GM12878 (cell line): ENCODE measurements around the gene ZCCHC24. TPM values are rescaled to one million over a fixed set of nuclear protein-coding genes. Genes with fewer than 3 reads are reported as not detected.

Source experiments
- ATAC-seq: fragments of 200-7000 bp; cut with Tn5 transposase; 3 replicates; pipeline ENCODE4 v1.9.1; 2020; ENCODE audit warnings: mild to moderate bottlenecking, moderate library complexity
- BruUV-seq: library from RNA; stranded (reverse); fragments of 400-500 nt; replicated peaks from 2 replicates; lab custom pipeline; 2021; lab: Mats Ljungman, UMichigan
- CTCF ChIA-PET: fragments of 300-600 bp; sonication (Branson Sonifier 250); formaldehyde crosslinking; extraction: SDS; loops from one replicate; lab custom pipeline; 2021; ENCODE audit warnings: inconsistent platforms; lab: Yijun Ruan, JAX
- POLR2A ChIA-PET: fragments of 350-600 bp; formaldehyde crosslinking; extraction: SDS; loops from one replicate; lab custom pipeline; 2021; ENCODE audit warnings: inconsistent platforms; lab: Charles Lee
- RAD21 ChIA-PET: fragments of 300-600 bp; sonication (Branson Sonifier 250); formaldehyde crosslinking; loops from one replicate; lab custom pipeline; 2023; ENCODE audit warnings: antibody characterized with exemption; ENCODE audit not compliant: unreplicated experiment; lab: Charles Lee
- SMC1A ChIA-PET: fragments of 300-600 bp; sonication (Branson Sonifier 250); formaldehyde crosslinking; loops from one replicate; lab custom pipeline; 2023; ENCODE audit not compliant: unreplicated experiment, uncharacterized antibody; lab: Charles Lee
- DNase-seq: peaks from one replicate; pipeline ENCODE4 v3.0.0-alpha.2; 2011; ENCODE audit warnings: low read depth, low spot score
- FAIRE-seq: peaks from 3 replicates; lab custom pipeline; 2011; peaks lifted over from hg19 to GRCh38; lab: Jason Lieb, UNC
- H2AFZ ChIP-seq: 2 replicates; pipeline ENCODE4 v1.6.0; 2011; ENCODE audit warnings: low read depth, low read length, control low read depth; ENCODE audit not compliant: control insufficient read depth
- H3K27ac ChIP-seq: 2 replicates; pipeline ENCODE4 v1.5.1; 2011; ENCODE audit warnings: control low read depth; ENCODE audit not compliant: control insufficient read depth, insufficient read depth
- H3K27me3 ChIP-seq, 2 experiments: replicated peaks in 1 of 2; 2 replicates each; pipeline versions ENCODE4 v1.6.0 to v1.6.1; 2011; ENCODE audit warnings: low read length in 1 of 2; ENCODE audit not compliant: control insufficient read depth in 2 of 2, insufficient read depth in 2 of 2
- H3K36me3 ChIP-seq, 2 experiments: 2 replicates each; pipeline ENCODE4 v1.5.1; 2011; ENCODE audit warnings: low read length in 1 of 2; ENCODE audit not compliant: control insufficient read depth in 2 of 2, insufficient read depth in 2 of 2
- H3K4me1 ChIP-seq: 2 replicates; pipeline ENCODE4 v1.6.1; 2011; ENCODE audit warnings: mild to moderate bottlenecking, low read length, moderate library complexity, mixed read lengths; ENCODE audit not compliant: control insufficient read depth, insufficient read depth
- H3K4me2 ChIP-seq: 2 replicates; pipeline ENCODE4 v1.6.0; 2011; ENCODE audit warnings: control low read depth; ENCODE audit not compliant: control insufficient read depth, insufficient read depth
- H3K4me3 ChIP-seq: fragments of 200-600 bp; sonication (generic); 2 replicates; pipeline ENCODE4 v1.5.1; 2016
- H3K79me2 ChIP-seq: 2 replicates; pipeline ENCODE4 v1.6.0; 2011; ENCODE audit warnings: low read length; ENCODE audit not compliant: control insufficient read depth, insufficient read depth
- H3K9ac ChIP-seq: 2 replicates; pipeline ENCODE4 v1.8.0; 2011; ENCODE audit warnings: low read length, control low read depth, mixed read lengths; ENCODE audit not compliant: control insufficient read depth, insufficient read depth
- H3K9me3 ChIP-seq: replicated peaks from 3 replicates; pipeline ENCODE4 v1.5.1; 2011; ENCODE audit warnings: mild to moderate bottlenecking, low read length; ENCODE audit not compliant: control insufficient read depth, insufficient read depth
- H4K20me1 ChIP-seq: 2 replicates; pipeline ENCODE4 v1.6.0; 2011; ENCODE audit not compliant: control insufficient read depth, insufficient read depth
- BMI1 ChIP-seq: fragments of 450-650 bp; IDR thresholded peaks from 2 replicates; pipeline ENCODE4 v1.6.1; 2016; ENCODE audit warnings: mild to moderate bottlenecking, moderate library complexity, borderline replicate concordance
- CHD1 ChIP-seq: IDR thresholded peaks from 2 replicates; pipeline ENCODE4 v1.6.1; 2012; ENCODE audit warnings: low read depth, low read length, improper control_type of control experiment
- HCFC1 ChIP-seq: fragments of 150-350 bp; IDR thresholded peaks from 2 replicates; pipeline ENCODE4 v1.6.1; 2014; ENCODE audit warnings: low read length
- HDAC2 ChIP-seq: fragments of 200-600 bp; sonication (generic); IDR thresholded peaks from 2 replicates; pipeline ENCODE4 v1.6.1; 2017
- HDAC6 ChIP-seq: fragments of 200-600 bp; sonication (generic); IDR thresholded peaks from one replicate; pipeline ENCODE4 v1.8.0; 2017; ENCODE audit warnings: antibody characterized with exemption; ENCODE audit not compliant: unreplicated experiment
- MTA3 ChIP-seq: IDR thresholded peaks from 2 replicates; pipeline ENCODE4 v1.6.1; 2012; ENCODE audit warnings: low read length, inconsistent platforms, borderline replicate concordance
- NFXL1 ChIP-seq: fragments of 450-650 bp; IDR thresholded peaks from 2 replicates; pipeline ENCODE4 v1.6.1; 2017; ENCODE audit warnings: antibody characterized with exemption, mild to moderate bottlenecking, borderline replicate concordance
- NFYB ChIP-seq: IDR thresholded peaks from 2 replicates; pipeline ENCODE4 v1.6.1; 2011; ENCODE audit warnings: low read depth, mild to moderate bottlenecking, low read length, improper control_type of control experiment, moderate library complexity; ENCODE audit not compliant: insufficient read depth
- NR2C2 ChIP-seq: IDR thresholded peaks from 2 replicates; pipeline ENCODE4 v1.6.1; 2011; ENCODE audit warnings: borderline replicate concordance, low read depth; ENCODE audit not compliant: control insufficient read depth, insufficient read length
- POLR2AphosphoS2 ChIP-seq: IDR thresholded peaks from 2 replicates; pipeline ENCODE4 v1.6.1; 2011; ENCODE audit warnings: low read depth, mild to moderate bottlenecking, low read length, improper control_type of control experiment, moderate library complexity
- SPI1 ChIP-seq: IDR thresholded peaks from 2 replicates; pipeline ENCODE4 v1.6.1; 2011; ENCODE audit warnings: low read depth, mild to moderate bottlenecking, low read length, moderate library complexity, borderline replicate concordance; ENCODE audit not compliant: insufficient read depth
- STAT1 ChIP-seq: fragments of 450-650 bp; conservative IDR thresholded peaks from 2 replicates; pipeline ENCODE4 v1.6.1; 2014; ENCODE audit warnings: antibody characterized with exemption, mild to moderate bottlenecking
- TBL1XR1 ChIP-seq: IDR thresholded peaks from 2 replicates; pipeline ENCODE4 v1.6.1; 2012; ENCODE audit warnings: low read depth, low read length, improper control_type of control experiment
- ZBED1 ChIP-seq: IDR thresholded peaks from 2 replicates; pipeline ENCODE4 v1.6.1; 2016; ENCODE audit warnings: borderline replicate concordance
- ZNF207 ChIP-seq: fragments of 450-650 bp; IDR thresholded peaks from 2 replicates; pipeline ENCODE4 v1.6.1; 2014; ENCODE audit warnings: antibody characterized with exemption, mild to moderate bottlenecking, borderline replicate concordance
- WGBS: methylation state at CpG from one replicate; pipeline ENCODE4 v1.1.6; 2016; ENCODE audit warnings: low lambda C conversion rate; ENCODE audit not compliant: insufficient replicate concordance, insufficient coverage; ENCODE audit errors: missing lambda C conversion rate; 5-methylcytosine and 5-hydroxymethylcytosine counted together
- in situ Hi-C: fragments of 300-500 bp; cut with MboI; formaldehyde crosslinking; loops from 9 replicates; pipeline ENCODE4 v1.14.3; 2018; ENCODE audit warnings: mixed read lengths
- intact Hi-C: fragments of 100-400 bp; cut with micrococcal nuclease; formaldehyde crosslinking; loops from one replicate; pipeline ENCODE4 v1.14.2; 2022; ENCODE audit not compliant: unreplicated experiment
- polyA plus RNA-seq, 11 experiments: library from polyadenylated mRNA; depleted of rRNA in 4 of 11; unstranded in 6 of 11; stranded (reverse) in 5 of 11; fragments of >200 nt; fragmentation: Nextera tagmentation in 4 of 11; fragmentation: Illumina TruSeq in 1 of 11; extraction: Ambion mirVana in 4 of 11; extraction: Trizol in 1 of 11; gene quantifications; 1 replicate in 1 of 11; 2 replicates in 10 of 11; pipeline versions ENCODE4 v1.2.1 to v1.2.3, GENCODE V29; 2011 to 2016; ENCODE audit warnings: inconsistent platforms in 2 of 11, missing spikeins in 2 of 11, low read depth in 1 of 11
- total RNA-seq, 4 experiments: library from RNA; depleted of rRNA in 3 of 4; stranded (reverse); fragments of >200 nt in 3 of 4; fragmentation: Illumina TruSeq in 1 of 4; extraction: Trizol in 1 of 4; gene quantifications; 2 replicates each; pipeline versions ENCODE4 v1.2.1 to v1.2.3, GENCODE V29; 2013 to 2021
- TF ChIP-seq, protein P1 (sequence below): IDR thresholded peaks from 2 replicates; pipeline ENCODE4 v1.6.1; 2012; ENCODE audit warnings: low read depth, low read length, improper control_type of control experiment

Gene ZCCHC24
- total and polyA plus RNA-seq, 10 of the 15 experiments (the other 5 are each of a cell fraction or from before 2014, with no cell fraction given), result 0.02 to 0.62 (median 0.04) TPM; not detected in 4

- no peak overlapping the region for H3K27ac ChIP-seq
- ATAC-seq (no peak), DNase-seq (no peak), FAIRE-seq (no peak)
- no TSS peak for BruUV-seq
- no peak overlapping the region for H3K4me3 ChIP-seq
- H4K20me1 ChIP-seq, result no peaks in the 10 kb centered on the region
- peaks cover 2 to 3% of the 10 kb centered on the region in 2 experiments; a peak in 2 of 4 replicates for H3K27me3 ChIP-seq
- POLR2A ChIA-PET, result interaction anchor here (0.6 kb wide), 1 partner anchor 552 kb away, joined by 6 read pairs; no protein-coding TSS in a partner anchor
- H3K36me3 ChIP-seq, result no peaks in the 10 kb centered on the region
- in situ Hi-C loops (no loop called here), intact Hi-C loops (no loop called here)
- TF ChIP-seq NFYB (no peak), HDAC2 (no peak), NFXL1 (no peak), STAT1 (no peak), SPI1 (no peak), BMI1 (no peak)
- no peaks in the 10 kb centered on the region for H3K9me3 ChIP-seq
- WGBS, result 48% methylated on average over 14 of the region's 14 CpGs
- CTCF ChIA-PET, result interaction anchor here (1.9 kb wide), 1 partner anchor 13 kb away, joined by 4 read pairs; no protein-coding TSS in a partner anchor
- H3K79me2 ChIP-seq, result no peaks in the 10 kb centered on the region
- RAD21 ChIA-PET, result no interaction called here
- no peak overlapping the region for H3K9ac ChIP-seq
- H2AFZ ChIP-seq, result no peak overlapping the region
- SMC1A ChIA-PET, result interaction anchor here (0.6 kb wide), 1 partner anchor 40 kb away, joined by 3 read pairs; no protein-coding TSS in a partner anchor
- H3K4me2 ChIP-seq, result no peak overlapping the region
- peaks cover 18% of the 10 kb centered on the region for H3K4me1 ChIP-seq
These were observed 3.0 kb downstream of the ZCCHC24 start for GRCh38 chr10:79442171-79443040.

DNA sequence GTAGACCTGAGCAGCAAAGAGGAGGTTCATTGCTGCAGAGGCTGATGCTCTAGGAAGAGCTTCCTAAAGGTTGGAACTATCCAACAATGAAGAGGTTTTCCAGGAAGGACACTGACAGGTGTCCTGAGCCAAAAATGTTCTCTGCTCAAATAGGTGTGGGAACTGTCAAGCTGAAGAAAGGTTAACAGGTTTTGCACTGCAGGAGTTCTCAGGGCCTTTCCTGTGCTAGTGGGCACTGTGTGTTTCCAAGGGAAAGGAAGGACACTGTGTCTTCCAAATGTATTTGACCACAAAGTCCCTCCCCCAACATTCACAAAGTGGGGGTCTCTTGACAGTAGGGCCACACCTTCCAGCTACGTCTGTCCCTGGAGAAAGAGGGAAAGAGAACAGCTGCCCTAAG, 4.0 kb downstream of the ZCCHC24 start:
- H3K9ac ChIP-seq, result no peak overlapping the region
- intact Hi-C loops, result no loop called here
- no peak overlapping the region for H3K4me3 ChIP-seq
- no peaks in the 10 kb centered on the region for H4K20me1 ChIP-seq
- H3K4me2 ChIP-seq, result no peak overlapping the region
- in situ Hi-C loops, result no loop called here
- ChIA-PET RAD21 (no interaction called here), POLR2A (no interaction called here), SMC1A (no interaction called here), CTCF (interaction anchor here (1.9 kb wide), 1 partner anchor 14 kb away, joined by 4 read pairs; no protein-coding TSS in a partner anchor)
- no peak overlapping the region for H2AFZ ChIP-seq
- no peaks in the 10 kb centered on the region for H3K79me2 ChIP-seq
- 13% methylated on average over 1 of the region's 1 CpG for WGBS
- H3K9me3 ChIP-seq, result no peaks in the 10 kb centered on the region
- H3K27me3 ChIP-seq, result peaks cover 0 to 2% of the 10 kb centered on the region in 2 experiments; a peak in 2 of 4 replicates
- BruUV-seq, result no TSS peak
- ATAC-seq, result no peak
- no peak overlapping the region for H3K27ac ChIP-seq
- H3K4me1 ChIP-seq, result peaks cover 18% of the 10 kb centered on the region
- no peak for FAIRE-seq
- H3K36me3 ChIP-seq, result no peaks in the 10 kb centered on the region
- DNase-seq, result no peak
- no peak for TF ChIP-seq HCFC1
- no peak for TF ChIP-seq MTA3
- no peak for TF ChIP-seq ZNF207
- TF ChIP-seq ZBED1, result no peak
- no peak for TF ChIP-seq TBL1XR1
- TF ChIP-seq, protein P1, sequence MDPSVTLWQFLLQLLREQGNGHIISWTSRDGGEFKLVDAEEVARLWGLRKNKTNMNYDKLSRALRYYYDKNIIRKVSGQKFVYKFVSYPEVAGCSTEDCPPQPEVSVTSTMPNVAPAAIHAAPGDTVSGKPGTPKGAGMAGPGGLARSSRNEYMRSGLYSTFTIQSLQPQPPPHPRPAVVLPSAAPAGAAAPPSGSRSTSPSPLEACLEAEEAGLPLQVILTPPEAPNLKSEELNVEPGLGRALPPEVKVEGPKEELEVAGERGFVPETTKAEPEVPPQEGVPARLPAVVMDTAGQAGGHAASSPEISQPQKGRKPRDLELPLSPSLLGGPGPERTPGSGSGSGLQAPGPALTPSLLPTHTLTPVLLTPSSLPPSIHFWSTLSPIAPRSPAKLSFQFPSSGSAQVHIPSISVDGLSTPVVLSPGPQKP, result no peak
- TF ChIP-seq HDAC6, result no peak
- TF ChIP-seq NR2C2, result no peak
- TF ChIP-seq CHD1, result no peak
- TF ChIP-seq POLR2AphosphoS2, result no peak
